ENCODE results near the gene MDH1. TPM values are rescaled to one million over a fixed set of nuclear protein-coding genes. Genes with fewer than 3 reads are reported as not detected.
"Not testable (repeated sequence)": the region's sequence is repeated elsewhere in the genome, so short reads cannot be mapped to it uniquely, and the experiment has no call there.

Gene MDH1
- total RNA-seq, 4 donors from 2014 or later = 100 to 148 (median 121) TPM

- WGBS, 2 donors = 94 to 95% methylated on average over 22 to 30 of the region's 31 CpGs
- Histone ChIP-seq H3K27me3 (no peaks in the 10 kb centered on the region), H3K36me3 (no peaks in the 10 kb centered on the region), H3K27ac (no peak overlapping the region), H3K9me3 (peaks cover 0 to 13% (median 0%) of the 10 kb centered on the region in 4 donors), H3K4me3 (no peak overlapping the region), H3K4me1 (no peaks in the 10 kb centered on the region)
- TF ChIP-seq EP300 (IDR thresholded peaks at IDR 0.05) (no peak), CTCF (IDR thresholded peaks at IDR 0.05) (no peak), POLR2A (IDR thresholded peaks at IDR 0.05) (no peak)
- no peak for DNase-seq (ENCODE audit: low spot score in 2 of 2)
These were observed 34.0 kb downstream of the MDH1 start for GRCh38 chr2:63622751-63623150.

- peaks cover 0 to 13% (median 0%) of the 10 kb centered on the region in 4 donors for H3K9me3 ChIP-seq
- not testable (repeated sequence) for H3K27ac ChIP-seq; H3K27me3 ChIP-seq; H3K4me1 ChIP-seq; DNase-seq (ENCODE audit: low spot score in 2 of 2); H3K4me3 ChIP-seq; H3K36me3 ChIP-seq
- 67 to 83% methylated on average over 2 of the region's 2 CpGs for WGBS, 2 donors
These were observed 35.0 kb downstream of the MDH1 start for GRCh38 chr2:63623763-63624162.

- DNase-seq (ENCODE audit: low spot score in 2 of 2) = no peak
- H3K36me3 ChIP-seq = no peaks in the 10 kb centered on the region
- no peaks in the 10 kb centered on the region for H3K27me3 ChIP-seq
- H3K4me1 ChIP-seq = no peaks in the 10 kb centered on the region
- no peak overlapping the region for H3K27ac ChIP-seq
- 91 to 94% methylated on average over 15 of the region's 15 CpGs for WGBS, 2 donors
- H3K9me3 ChIP-seq = peaks cover 0 to 25% (median 5%) of the 10 kb centered on the region in 4 donors
- no peak overlapping the region for H3K4me3 ChIP-seq
- TF ChIP-seq EP300 (IDR thresholded peaks at IDR 0.05) (no peak), CTCF (IDR thresholded peaks at IDR 0.05) (no peak), POLR2A (IDR thresholded peaks at IDR 0.05) (no peak)
These were observed 39.1 kb downstream of the MDH1 start for GRCh38 chr2:63627866-63628265.

- no peak for DNase-seq (ENCODE audit: low spot score in 2 of 2)
- 90 to 95% methylated on average over 1 of the region's 1 CpG for WGBS, 2 donors
- Histone ChIP-seq H3K27ac (no peak overlapping the region), H3K9me3 (peaks cover 0 to 29% (median 5%) of the 10 kb centered on the region in 4 donors), H3K36me3 (no peaks in the 10 kb centered on the region), H3K27me3 (no peaks in the 10 kb centered on the region), H3K4me3 (no peak overlapping the region), H3K4me1 (no peaks in the 10 kb centered on the region)
- TF ChIP-seq POLR2A (IDR thresholded peaks at IDR 0.05) = no peak
- no peak for TF ChIP-seq CTCF (IDR thresholded peaks at IDR 0.05)
- TF ChIP-seq EP300 (IDR thresholded peaks at IDR 0.05) = no peak
These were observed 39.7 kb downstream of the MDH1 start for GRCh38 chr2:63628403-63628942.

GRCh38 chr2:63631501-63631900 is 42.7 kb downstream of the MDH1 start:
- Histone ChIP-seq H3K36me3 (no peaks in the 10 kb centered on the region), H3K4me3 (no peak overlapping the region), H3K27ac (no peak overlapping the region), H3K4me1 (no peaks in the 10 kb centered on the region), H3K9me3 (peaks cover 0 to 54% (median 8%) of the 10 kb centered on the region in 4 donors), H3K27me3 (no peaks in the 10 kb centered on the region)
- no peak for DNase-seq (ENCODE audit: low spot score in 2 of 2)
- 51 to 53% methylated on average over 1 of the region's 1 CpG for WGBS, 2 donors
- TF ChIP-seq POLR2A (IDR thresholded peaks at IDR 0.05) = no peak
- no peak for TF ChIP-seq EP300 (IDR thresholded peaks at IDR 0.05)
- no peak for TF ChIP-seq CTCF (IDR thresholded peaks at IDR 0.05)

- Histone ChIP-seq H3K9me3 (peaks cover 0 to 59% (median 8%) of the 10 kb centered on the region in 4 donors), H3K4me3 (no peak overlapping the region), H3K36me3 (no peaks in the 10 kb centered on the region), H3K27ac (no peak overlapping the region), H3K27me3 (no peaks in the 10 kb centered on the region), H3K4me1 (no peaks in the 10 kb centered on the region)
- WGBS, 2 donors = 87 to 98% methylated on average over 2 of the region's 2 CpGs
- no peak for DNase-seq (ENCODE audit: low spot score in 2 of 2)
- TF ChIP-seq CTCF (IDR thresholded peaks at IDR 0.05) = no peak
- no peak for TF ChIP-seq EP300 (IDR thresholded peaks at IDR 0.05)
- no peak for TF ChIP-seq POLR2A (IDR thresholded peaks at IDR 0.05)
These were observed 43.6 kb downstream of the MDH1 start for GRCh38 chr2:63632382-63632781.
